Measurements from ENCODE around the gene MCEMP1. TPM values are rescaled to one million over a fixed set of nuclear protein-coding genes. Genes with fewer than 3 reads are reported as not detected.

Gene MCEMP1
- total RNA-seq, 1 donor from 2014 or later, result not detected

- intact Hi-C loops (cut with DNase I), result no loop called here
- no peak for DNase-seq (ENCODE audit: extremely low spot score in 2 of 2)
- no peaks in the 10 kb centered on the region for H3K27me3 ChIP-seq
- H3K9me3 ChIP-seq, result no peaks in the 10 kb centered on the region
- TF ChIP-seq CTCF (IDR thresholded peaks at IDR 0.05) (no peak), POLR2AphosphoS5 (IDR thresholded peaks at IDR 0.05; ENCODE audit: insufficient read depth in 1 of 2, low read depth in 1 of 2) (no peak), POLR2A (IDR thresholded peaks at IDR 0.05) (no peak)
- no peak overlapping the region for H3K27ac ChIP-seq
- no peak overlapping the region for H3K4me3 ChIP-seq
- H3K4me1 ChIP-seq, result no peaks in the 10 kb centered on the region
- no peaks in the 10 kb centered on the region for H3K36me3 ChIP-seq
Observed at GRCh38 chr19:7665076-7665475, 11.8 kb upstream of the MCEMP1 start.

- Histone ChIP-seq H3K4me3 (no peak within 1 kb of the TSS), H3K4me1 (no peaks in the 10 kb centered on the region), H3K27ac (no peak within 1 kb of the TSS), H3K36me3 (no peaks in the 10 kb centered on the region), H3K27me3 (no peaks in the 10 kb centered on the region), H3K9me3 (no peaks in the 10 kb centered on the region)
- TF ChIP-seq POLR2A (IDR thresholded peaks at IDR 0.05), result no peak
- no peak for TF ChIP-seq POLR2AphosphoS5 (IDR thresholded peaks at IDR 0.05; ENCODE audit: insufficient read depth in 1 of 2, low read depth in 1 of 2)
- TF ChIP-seq CTCF (IDR thresholded peaks at IDR 0.05), result no peak
- no peak for DNase-seq (ENCODE audit: extremely low spot score in 2 of 2)
- intact Hi-C loops (cut with DNase I), result no loop called here
Observed at GRCh38 chr19:7668842-7669241, 8.0 kb upstream of the MCEMP1 start, which contains the start of gene RETN. TSS of gene RETN (plus strand) at chr19:7669049. CDS start at chr19:7669327, 278 bp downstream.

- intact Hi-C loops (cut with DNase I), result no loop called here
- TF ChIP-seq CTCF (IDR thresholded peaks at IDR 0.05), result no peak
- no peak for TF ChIP-seq POLR2A (IDR thresholded peaks at IDR 0.05)
- TF ChIP-seq POLR2AphosphoS5 (IDR thresholded peaks at IDR 0.05; ENCODE audit: insufficient read depth in 1 of 2, low read depth in 1 of 2), result no peak
- Histone ChIP-seq H3K27ac (no peak overlapping the region), H3K36me3 (no peaks in the 10 kb centered on the region), H3K27me3 (no peaks in the 10 kb centered on the region), H3K4me3 (no peak overlapping the region), H3K4me1 (no peaks in the 10 kb centered on the region), H3K9me3 (no peaks in the 10 kb centered on the region)
- DNase-seq (ENCODE audit: extremely low spot score in 2 of 2), result no peak
Observed at GRCh38 chr19:7669641-7670040, 7.2 kb upstream of the MCEMP1 start.

- Histone ChIP-seq H3K4me1 (no peaks in the 10 kb centered on the region), H3K27ac (no peak overlapping the region), H3K36me3 (no peaks in the 10 kb centered on the region), H3K4me3 (no peak overlapping the region), H3K27me3 (no peaks in the 10 kb centered on the region), H3K9me3 (no peaks in the 10 kb centered on the region)
- no peak for TF ChIP-seq CTCF (IDR thresholded peaks at IDR 0.05)
- TF ChIP-seq POLR2A (IDR thresholded peaks at IDR 0.05), result no peak
- no peak for TF ChIP-seq POLR2AphosphoS5 (IDR thresholded peaks at IDR 0.05; ENCODE audit: insufficient read depth in 1 of 2, low read depth in 1 of 2)
- DNase-seq (ENCODE audit: extremely low spot score in 2 of 2), result no peak
- intact Hi-C loops (cut with DNase I), result no loop called here
Observed at GRCh38 chr19:7670150-7670783, 6.6 kb upstream of the MCEMP1 start.

GRCh38 chr19:7670790-7671189 is 6.1 kb upstream of the MCEMP1 start:
- no peaks in the 10 kb centered on the region for H3K27me3 ChIP-seq
- no peaks in the 10 kb centered on the region for H3K36me3 ChIP-seq
- H3K9me3 ChIP-seq, result no peaks in the 10 kb centered on the region
- intact Hi-C loops (cut with DNase I), result no loop called here
- no peak for TF ChIP-seq CTCF (IDR thresholded peaks at IDR 0.05)
- TF ChIP-seq POLR2AphosphoS5 (IDR thresholded peaks at IDR 0.05; ENCODE audit: insufficient read depth in 1 of 2, low read depth in 1 of 2), result no peak
- TF ChIP-seq POLR2A (IDR thresholded peaks at IDR 0.05), result no peak
- DNase-seq (ENCODE audit: extremely low spot score in 2 of 2), result no peak
- H3K4me1 ChIP-seq, result no peaks in the 10 kb centered on the region
- H3K4me3 ChIP-seq, result no peak overlapping the region
- H3K27ac ChIP-seq, result no peak overlapping the region
